Hematopoietic multipotent progenitor cell treated with erythropoietin and hydrocortisone succinate and interleukin-3 and kit ligand, for 6 days (in vitro differentiated cells): ENCODE measurements around the gene PDE4B.

Source experiments
- DNase-seq: peaks from one replicate; pipeline ENCODE4 v3.0.0-alpha.2; 2015

The PDE4B gene

DNA sequence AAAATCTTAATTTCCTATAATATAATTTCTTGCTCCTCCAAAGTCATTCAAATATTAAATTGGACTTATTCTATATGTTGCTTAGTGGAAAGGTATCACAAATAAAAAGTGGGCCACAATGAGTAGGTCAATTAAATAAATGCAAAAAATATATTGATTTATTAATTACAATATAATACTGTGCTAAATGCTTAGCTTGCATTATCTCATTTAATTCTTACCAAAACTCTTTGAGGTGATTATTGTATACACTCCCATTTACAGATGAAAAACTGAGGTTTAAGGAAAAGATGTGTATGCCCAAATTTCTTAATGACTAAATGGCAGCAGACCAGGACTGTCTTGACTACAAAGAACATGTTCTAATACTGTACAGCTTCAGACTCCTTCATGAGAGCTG, 415.9 kb downstream of the PDE4B start:
- DNase-seq, result no peak

GRCh38 chr1:66210635-66211244, 418.0 kb downstream of the PDE4B start:
- no peak for DNase-seq

- DNase-seq, result no peak
These were observed 418.8 kb downstream of the PDE4B start for GRCh38 chr1:66211521-66211920.

DNA sequence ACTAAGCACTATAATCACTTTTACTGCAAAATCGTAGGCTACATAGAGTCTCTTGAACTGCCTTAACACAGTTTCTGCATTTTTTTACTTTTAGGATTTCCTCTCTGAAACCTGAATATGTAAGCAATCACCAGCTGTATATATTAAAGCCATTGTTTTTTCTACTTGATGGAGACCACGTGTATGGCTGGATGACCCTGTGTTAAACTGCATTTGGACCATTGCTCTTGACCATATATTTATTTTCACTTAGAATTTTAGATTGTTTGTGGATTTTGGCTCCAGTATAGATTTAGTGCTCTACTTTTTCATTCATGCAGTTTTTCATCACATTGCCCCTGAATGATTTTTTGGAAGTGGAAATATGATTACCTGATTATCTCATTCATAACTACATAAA, 420.8 kb downstream of the PDE4B start:
- DNase-seq, result no peak

DNA sequence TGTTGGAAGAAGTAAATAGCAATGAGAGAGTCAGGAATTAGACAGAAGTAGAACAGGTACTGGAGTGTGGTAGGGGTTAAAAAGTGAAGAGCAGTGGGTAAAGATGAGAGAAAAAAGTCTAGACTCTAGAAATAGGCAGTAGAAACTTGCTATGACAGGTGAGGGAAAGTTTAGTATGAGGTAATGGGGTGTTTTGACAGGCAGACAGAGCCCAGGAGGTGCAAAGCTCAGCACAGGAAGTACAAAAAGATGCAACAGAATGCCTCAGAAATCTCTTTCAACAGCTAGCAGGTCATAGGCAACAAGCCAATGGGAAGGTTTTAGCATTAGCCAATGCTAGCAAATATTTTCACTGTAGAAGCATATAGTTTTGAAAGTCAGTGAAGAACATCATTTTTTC, 422.2 kb downstream of the PDE4B start:
- no peak for DNase-seq

- DNase-seq, result no peak
These were observed 424.3 kb downstream of the PDE4B start for GRCh38 chr1:66217021-66217420.

DNA sequence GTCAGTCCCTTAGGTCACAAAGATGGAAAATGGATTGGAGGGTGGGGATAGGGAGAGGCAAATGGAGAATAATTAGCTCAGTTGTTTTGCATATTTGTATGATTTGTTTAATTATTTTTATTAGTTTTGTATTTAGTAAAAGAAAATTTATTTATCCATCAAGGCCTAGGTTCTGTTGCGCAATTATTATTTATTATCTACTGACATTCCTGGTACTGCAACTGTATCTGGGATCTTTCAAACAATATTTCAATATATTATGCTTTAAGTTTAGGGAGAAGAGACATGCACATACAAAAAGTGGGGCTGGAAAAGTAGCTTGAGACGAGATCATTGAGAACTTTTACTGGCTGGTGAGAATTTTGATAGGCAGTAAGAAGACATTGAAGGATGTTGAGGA, 424.9 kb downstream of the PDE4B start:
- DNase-seq, result no peak

DNA sequence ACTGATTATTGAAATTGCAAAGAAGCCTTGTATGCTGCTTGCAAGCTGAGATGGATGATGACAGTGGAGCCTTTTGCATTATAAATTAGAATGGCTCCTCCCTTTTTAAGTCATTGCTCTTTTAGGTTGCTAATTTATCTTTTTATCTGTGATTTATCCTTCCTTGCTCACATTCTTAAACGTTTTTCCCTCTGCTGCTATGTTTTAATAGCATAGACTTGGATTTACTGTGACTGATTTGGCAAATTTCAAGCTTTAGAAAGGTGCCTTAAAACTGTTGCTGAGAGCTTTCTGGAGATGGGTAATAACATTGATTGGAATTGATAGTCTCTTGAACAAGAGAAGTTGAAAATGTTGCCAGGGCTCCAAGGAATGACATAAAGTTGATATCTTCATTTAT, 427.8 kb downstream of the PDE4B start:
- DNase-seq, result no peak

DNA sequence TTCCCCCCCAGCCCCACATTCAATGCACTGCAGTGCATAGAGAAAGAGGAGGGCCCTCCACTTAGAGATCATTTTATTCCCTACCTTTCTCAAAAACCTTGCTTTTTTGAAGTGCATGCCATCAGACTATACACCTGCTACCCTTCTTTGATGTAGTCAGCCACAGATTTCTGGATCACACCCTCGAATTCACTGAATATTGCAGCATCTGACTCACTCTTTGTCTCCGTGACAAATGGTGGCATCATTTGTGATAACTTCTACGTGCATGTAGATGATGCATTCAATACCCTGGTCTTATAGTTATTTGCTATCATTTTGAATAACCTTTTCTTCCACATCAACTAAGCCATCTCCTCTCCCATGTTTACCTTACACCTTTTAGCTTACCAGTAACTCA, 431.0 kb downstream of the PDE4B start:
- DNase-seq, result no peak

GRCh38 chr1:66226985-66227384, 434.3 kb downstream of the PDE4B start:
- no peak for DNase-seq

DNA sequence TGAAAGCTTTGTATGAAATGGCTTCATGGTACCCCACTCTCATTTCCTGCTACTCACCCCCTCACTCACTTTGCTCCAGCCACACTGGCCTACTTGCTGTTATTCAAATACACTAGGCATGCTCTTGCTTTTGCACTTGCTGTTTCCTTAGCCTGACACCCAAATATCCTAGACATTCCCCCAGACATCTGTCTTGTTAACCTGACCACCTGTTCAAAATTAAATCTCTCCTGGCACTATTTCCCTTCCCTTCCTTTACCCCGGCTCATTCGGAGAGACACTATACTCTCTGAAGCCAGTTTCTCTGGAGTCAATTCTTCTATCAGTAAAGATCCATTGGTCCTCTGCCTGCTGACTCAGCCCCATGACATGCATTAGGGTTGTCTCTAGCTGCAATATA, 435.3 kb downstream of the PDE4B start:
- DNase-seq, result no peak

DNA sequence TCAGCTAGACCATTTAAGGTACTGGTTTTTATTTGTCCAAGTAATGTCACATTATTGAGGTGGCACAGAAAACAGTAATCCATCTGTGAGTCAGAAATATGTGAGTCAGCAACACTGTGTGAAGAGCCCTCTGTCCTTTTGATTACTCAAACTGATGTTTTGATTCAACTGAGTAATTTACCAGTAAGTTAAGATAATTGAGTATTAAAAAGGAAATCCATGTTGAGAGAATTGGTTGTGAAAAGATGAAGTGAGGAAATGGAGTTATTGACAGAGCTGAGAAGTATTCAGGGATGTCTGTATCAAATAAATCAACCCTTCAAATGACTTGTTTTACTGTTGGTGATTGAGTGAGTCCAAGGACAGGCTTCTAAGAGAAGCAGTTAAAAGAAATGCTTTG, 438.5 kb downstream of the PDE4B start:
- DNase-seq, result no peak

- no peak for DNase-seq
These were observed 439.2 kb downstream of the PDE4B start for GRCh38 chr1:66231681-66232463.

DNA sequence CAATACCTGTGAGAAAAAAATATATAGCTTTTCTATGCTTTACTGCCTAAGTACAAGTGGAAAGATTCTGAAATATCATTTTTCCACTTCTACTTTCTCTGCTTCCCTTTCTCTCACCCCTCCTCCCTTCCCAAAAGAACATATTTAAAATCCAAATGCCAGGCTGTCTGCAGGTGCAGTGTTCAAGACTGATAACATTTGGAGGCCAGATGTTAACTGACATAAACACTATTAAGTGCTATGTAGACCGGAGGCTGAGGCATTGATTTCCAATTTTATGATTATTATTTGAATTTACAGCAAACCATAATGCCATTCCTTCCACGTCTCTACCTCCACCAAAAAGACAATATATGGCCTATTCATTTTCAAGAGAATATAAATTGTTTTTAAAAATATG, 444.3 kb downstream of the PDE4B start:
- DNase-seq, result no peak

GRCh38 chr1:66237722-66238479, 445.2 kb downstream of the PDE4B start:
- no peak for DNase-seq

DNA sequence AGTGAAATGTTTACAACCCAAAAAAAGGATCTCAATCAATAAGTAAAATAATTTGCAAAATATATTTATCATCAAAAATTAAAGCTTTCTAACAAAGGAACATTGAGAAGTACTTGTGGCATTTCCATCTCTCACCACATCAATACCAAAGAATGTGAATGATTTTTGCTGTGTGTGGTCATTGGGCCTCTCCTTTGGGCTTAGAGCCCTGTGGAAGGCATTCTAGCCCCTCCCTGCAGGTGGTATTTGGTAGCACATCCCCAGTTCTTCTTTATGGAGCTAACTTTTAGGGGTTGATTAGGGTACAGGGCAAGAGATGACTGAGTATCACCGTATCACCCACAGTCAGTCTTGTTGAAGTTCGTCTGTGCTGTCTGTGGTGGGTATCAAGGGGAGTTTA, 447.1 kb downstream of the PDE4B start:
- DNase-seq, result peak; percentile 10

GRCh38 chr1:66240491-66241484, 448.1 kb downstream of the PDE4B start:
- no peak for DNase-seq

DNA sequence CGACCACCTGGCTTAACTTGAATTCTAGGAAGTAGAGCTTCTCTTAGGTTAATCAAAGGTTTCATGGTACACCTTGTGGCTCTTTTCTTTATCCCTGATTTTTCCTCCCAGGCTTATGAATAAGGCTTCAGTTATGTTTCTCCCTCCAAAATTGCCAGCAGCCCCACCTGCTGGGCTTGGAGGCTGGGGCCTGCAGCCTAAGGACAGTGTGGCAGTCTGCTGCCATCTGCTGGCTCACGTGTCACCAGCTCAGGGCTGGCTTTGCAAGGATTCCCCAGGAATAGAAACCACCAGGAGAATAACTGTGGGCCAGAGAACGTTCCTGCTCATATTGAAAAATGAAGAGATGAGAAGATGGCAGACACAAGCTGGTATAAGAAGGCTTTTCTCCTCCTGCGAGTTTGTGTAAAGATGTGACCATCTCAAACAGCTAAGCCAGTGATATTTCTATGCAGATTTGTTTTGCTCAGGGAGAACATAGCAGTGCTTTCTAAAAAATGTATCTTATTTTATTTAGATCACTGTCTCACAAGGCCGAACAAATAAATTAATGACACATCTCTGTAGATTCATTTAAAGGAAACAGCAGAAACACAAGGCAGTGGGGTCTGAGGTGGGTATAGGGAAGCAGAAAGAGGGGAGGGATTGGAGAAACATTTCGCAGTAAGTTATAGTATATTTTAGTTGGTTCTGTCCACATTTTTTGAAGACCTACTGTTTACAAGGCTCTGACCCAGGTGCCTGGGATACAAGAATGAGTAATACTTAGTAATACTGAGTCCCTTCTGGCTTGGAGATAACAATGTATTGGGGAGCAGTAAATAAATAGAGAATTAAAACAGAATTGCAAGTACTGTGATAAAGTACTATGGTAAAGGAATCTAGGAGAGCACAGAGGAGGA, 450.2 kb downstream of the PDE4B start:
- DNase-seq, result peak; percentile 88

DNA sequence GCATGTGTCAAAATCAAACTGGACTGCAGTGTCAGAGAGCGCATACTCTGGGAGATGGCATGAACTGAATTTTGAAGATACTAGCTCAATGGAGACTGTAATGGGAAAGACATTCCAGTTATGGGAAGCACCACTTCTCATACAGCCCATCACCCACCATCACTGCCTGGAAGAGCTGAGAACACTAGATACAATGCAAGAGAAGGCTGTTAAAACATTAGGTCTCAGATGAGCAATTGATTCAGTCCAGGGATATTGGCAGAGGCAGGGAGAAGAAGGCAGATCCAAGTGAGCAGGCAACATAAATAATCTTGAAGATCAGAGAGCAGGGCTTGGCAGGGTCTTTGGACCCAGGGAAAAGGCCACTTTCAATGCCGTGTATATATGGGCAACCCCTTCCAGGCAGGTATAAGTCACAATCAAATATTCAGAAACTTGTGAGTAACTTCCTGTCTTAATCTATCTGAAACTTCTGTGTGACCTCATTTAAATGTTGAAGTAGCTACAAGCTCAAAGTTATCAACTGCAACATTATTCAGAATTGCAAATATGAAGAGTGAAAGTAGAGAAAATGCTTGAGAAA, 450.9 kb downstream of the PDE4B start:
- no peak for DNase-seq

DNA sequence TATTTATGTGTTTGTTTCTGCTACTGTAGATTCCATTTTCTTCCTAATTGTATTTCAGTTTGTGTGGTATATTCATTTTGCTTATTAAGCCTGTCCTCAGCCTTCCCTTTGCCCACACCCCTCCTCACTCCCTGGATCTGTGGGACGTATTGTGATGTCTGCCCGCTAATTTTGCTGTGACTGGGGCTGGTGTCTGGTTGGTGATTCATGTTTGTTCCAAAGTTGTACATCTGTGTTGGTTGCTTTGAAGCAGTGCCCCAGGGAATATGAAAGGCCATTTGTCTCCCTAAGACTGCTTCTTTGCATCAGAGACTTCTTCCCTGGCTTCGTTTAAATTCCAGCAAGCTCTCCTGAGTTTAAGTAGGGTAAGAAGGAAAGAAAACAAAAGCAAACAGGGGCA, 451.7 kb downstream of the PDE4B start:
- DNase-seq, result no peak

DNA sequence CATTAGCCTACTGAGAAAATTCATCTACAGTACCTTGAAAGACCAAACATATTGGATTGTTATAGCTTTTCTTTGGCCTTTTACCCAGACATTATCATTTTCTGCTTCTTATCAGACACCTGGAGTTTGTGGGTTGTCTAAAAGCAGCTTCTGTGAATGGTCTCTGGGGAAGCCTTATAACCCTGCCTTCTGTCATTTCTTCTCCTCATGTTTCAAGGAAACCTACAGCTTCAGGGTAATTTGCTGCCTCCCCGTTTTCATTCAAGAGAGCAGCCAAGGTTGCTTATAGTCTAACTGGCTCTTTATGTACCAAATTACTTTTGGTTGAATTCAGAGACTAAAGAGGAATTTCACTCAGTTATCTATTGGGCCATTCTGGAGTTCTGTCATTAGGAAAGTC, 453.0 kb downstream of the PDE4B start:
- no peak for DNase-seq
